Breast epithelium (tissue), 4 donors: ENCODE results near the gene FTO. TPM values are rescaled to one million over a fixed set of nuclear protein-coding genes. Genes with fewer than 3 reads are reported as not detected.

Source experiments
- DNase-seq, 2 donors: peaks; one replicate each; pipeline ENCODE4 v3.0.0-alpha.2; 2019; ENCODE audit warnings: low spot score in 2 of 2
- H3K27ac ChIP-seq, 2 donors: fragments of 200-600 bp; sonication (generic) in 1 of 2; one replicate each; pipeline ENCODE4 v1.5.1; 2016 to 2019; ENCODE audit warnings: mild to moderate bottlenecking in 1 of 2
- H3K27me3 ChIP-seq, 2 donors: fragments of 200-600 bp; sonication (generic) in 1 of 2; one replicate each; pipeline versions ENCODE4 v1.5.1 to v1.6.0; 2017 to 2019; ENCODE audit warnings: control low read depth in 1 of 2, mild to moderate bottlenecking in 1 of 2
- H3K36me3 ChIP-seq: fragments of 200-600 bp; one replicate; pipeline ENCODE4 v1.5.1; 2019
- H3K4me1 ChIP-seq, 2 donors: fragments of 200-600 bp; sonication (generic); one replicate each; pipeline ENCODE4 v1.5.1; 2016 to 2019; ENCODE audit warnings: control low read depth in 1 of 2
- H3K4me3 ChIP-seq, 3 donors: fragments of 200-600 bp; sonication (generic); 1 replicate in 2 of 3; 2 replicates in 1 of 3; pipeline ENCODE4 v1.5.1; 2016 to 2019; ENCODE audit warnings: mild to moderate bottlenecking in 3 of 3, moderate library complexity in 2 of 3
- H3K9me3 ChIP-seq, 2 donors: fragments of 200-600 bp; sonication (generic) in 1 of 2; one replicate each; pipeline ENCODE4 v1.5.1; 2016 to 2019; ENCODE audit warnings: control low read depth in 1 of 2
- POLR2A ChIP-seq: fragments of 450-650 bp; IDR thresholded peaks from one replicate; pipeline ENCODE4 v1.6.1; 2016; ENCODE audit warnings: antibody characterized with exemption, mild to moderate bottlenecking, moderate library complexity
- POLR2AphosphoS5 ChIP-seq, 3 donors: sonication (generic); formaldehyde crosslinking; IDR thresholded peaks; one replicate each; pipeline ENCODE4 v1.6.1; 2017; ENCODE audit warnings: antibody characterized with exemption in 3 of 3
- intact Hi-C: fragments of 100-400 bp; cut with DNase I; formaldehyde crosslinking; loops from one replicate; pipeline ENCODE4 v1.15.1; 2023; ENCODE audit warnings: low total_unique reads
- total RNA-seq, 3 donors: library from RNA; depleted of rRNA; stranded (reverse); fragments of >200 nt; gene quantifications; one replicate each; pipeline ENCODE4 v1.1.0, GENCODE V29; 2016
- TF ChIP-seq, protein P1 (sequence below), 3 donors: fragments of 450-650 bp; IDR thresholded peaks; one replicate each; pipeline ENCODE4 v1.5.1; 2016 to 2017; ENCODE audit warnings: antibody characterized with exemption in 3 of 3, mild to moderate bottlenecking in 3 of 3, moderate library complexity in 3 of 3

FTO gene
- total RNA-seq, 3 donors from 2014 or later: 109 to 193 (median 174) TPM

DNA sequence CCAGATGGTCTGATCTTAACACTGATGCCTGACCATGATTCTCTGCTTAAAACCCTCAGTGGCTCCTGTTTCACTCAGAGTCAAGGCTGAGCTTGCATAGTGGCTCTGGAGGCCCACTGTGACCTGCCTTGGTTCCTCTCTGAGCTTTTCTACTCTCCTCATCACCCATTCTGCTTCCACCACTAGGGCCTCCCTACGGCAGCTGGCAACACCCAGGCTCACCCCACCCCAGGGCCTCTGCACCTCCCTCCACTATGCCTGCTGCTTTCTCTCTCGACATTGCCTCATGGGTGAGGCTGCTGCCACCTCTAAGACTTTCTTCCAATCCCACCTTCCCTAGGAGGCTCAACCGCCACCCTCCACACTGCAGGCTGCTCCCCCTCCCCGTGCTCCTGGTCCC, 455.0 kb downstream of the FTO start:
- no peak overlapping the region for H3K4me3 ChIP-seq
- intact Hi-C loops: no loop called here
- no peak for DNase-seq
- no peaks in the 10 kb centered on the region for H3K36me3 ChIP-seq
- H3K27me3 ChIP-seq: no peaks in the 10 kb centered on the region
- H3K4me1 ChIP-seq: no peaks in the 10 kb centered on the region
- no peak overlapping the region for H3K27ac ChIP-seq
- no peaks in the 10 kb centered on the region for H3K9me3 ChIP-seq
- TF ChIP-seq, protein P1, sequence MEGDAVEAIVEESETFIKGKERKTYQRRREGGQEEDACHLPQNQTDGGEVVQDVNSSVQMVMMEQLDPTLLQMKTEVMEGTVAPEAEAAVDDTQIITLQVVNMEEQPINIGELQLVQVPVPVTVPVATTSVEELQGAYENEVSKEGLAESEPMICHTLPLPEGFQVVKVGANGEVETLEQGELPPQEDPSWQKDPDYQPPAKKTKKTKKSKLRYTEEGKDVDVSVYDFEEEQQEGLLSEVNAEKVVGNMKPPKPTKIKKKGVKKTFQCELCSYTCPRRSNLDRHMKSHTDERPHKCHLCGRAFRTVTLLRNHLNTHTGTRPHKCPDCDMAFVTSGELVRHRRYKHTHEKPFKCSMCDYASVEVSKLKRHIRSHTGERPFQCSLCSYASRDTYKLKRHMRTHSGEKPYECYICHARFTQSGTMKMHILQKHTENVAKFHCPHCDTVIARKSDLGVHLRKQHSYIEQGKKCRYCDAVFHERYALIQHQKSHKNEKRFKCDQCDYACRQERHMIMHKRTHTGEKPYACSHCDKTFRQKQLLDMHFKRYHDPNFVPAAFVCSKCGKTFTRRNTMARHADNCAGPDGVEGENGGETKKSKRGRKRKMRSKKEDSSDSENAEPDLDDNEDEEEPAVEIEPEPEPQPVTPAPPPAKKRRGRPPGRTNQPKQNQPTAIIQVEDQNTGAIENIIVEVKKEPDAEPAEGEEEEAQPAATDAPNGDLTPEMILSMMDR (IDR thresholded peaks at IDR 0.05): no peak
- TF ChIP-seq POLR2AphosphoS5 (IDR thresholded peaks at IDR 0.05) (no peak), POLR2A (no peak)

DNA sequence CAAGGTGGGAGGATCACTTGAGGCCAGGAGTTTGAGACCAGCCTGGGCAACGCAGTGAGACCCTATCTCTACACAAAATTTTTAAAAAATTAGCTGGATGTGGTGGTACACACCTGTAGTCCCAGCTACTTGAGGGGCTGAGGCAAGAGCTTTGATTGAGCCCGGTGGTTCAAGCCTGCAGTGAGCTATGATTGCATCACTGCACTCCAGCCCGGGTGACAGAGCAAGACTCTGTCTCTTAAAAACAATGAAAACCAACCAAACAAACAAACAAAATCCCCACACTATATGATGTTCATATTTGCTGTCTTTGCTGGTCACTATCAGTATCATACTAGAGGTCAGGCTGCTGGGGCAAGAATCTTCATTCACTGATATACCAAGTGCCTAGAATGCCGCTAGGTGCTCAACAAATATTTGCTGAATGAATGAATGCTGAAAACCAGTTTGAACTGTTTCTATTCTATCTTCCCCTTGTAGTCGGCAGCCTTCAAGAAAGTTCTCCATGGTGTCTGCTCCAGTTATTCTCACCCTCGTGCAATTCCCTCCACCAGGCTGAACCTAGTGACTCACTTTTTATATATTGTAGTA, 455.6 kb downstream of the FTO start:
- H3K27ac ChIP-seq: no peak overlapping the region
- no peaks in the 10 kb centered on the region for H3K9me3 ChIP-seq
- DNase-seq: no peak
- H3K27me3 ChIP-seq: no peaks in the 10 kb centered on the region
- TF ChIP-seq POLR2AphosphoS5 (IDR thresholded peaks at IDR 0.05) (no peak), POLR2A (no peak)
- TF ChIP-seq, protein P1 (IDR thresholded peaks at IDR 0.05): no peak
- no peaks in the 10 kb centered on the region for H3K4me1 ChIP-seq
- intact Hi-C loops: no loop called here
- H3K4me3 ChIP-seq: no peak overlapping the region
- H3K36me3 ChIP-seq: no peaks in the 10 kb centered on the region

DNA sequence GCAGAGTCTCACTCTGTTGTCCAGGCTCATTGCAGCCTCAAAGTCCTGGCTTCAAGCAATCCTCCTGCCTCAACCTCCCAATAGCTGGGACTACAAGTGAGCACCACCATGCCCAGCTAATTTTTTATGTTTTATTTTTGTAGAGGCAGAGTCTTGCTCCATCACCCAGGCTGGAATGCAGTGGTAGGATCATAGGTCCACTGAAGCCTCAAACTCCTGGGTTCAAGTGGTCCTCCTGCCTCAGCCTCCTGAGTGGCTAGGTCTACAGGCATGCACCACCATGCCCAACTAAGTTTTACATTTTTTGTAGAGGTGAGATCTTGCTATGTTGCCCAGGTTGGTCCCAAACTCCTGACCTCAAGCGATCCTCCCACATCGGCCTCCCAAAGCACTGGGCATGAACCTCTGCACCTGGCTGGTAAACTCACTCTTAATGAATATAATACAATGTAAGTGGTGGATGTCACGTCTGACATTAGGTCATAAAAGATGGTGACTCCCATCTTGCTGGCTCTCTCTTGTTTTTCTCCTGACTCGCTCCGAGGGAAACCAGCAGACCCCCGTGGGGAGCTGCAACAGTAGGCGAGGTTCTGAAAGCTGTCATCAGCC, 456.4 kb downstream of the FTO start:
- no peak for DNase-seq
- intact Hi-C loops: no loop called here

DNA sequence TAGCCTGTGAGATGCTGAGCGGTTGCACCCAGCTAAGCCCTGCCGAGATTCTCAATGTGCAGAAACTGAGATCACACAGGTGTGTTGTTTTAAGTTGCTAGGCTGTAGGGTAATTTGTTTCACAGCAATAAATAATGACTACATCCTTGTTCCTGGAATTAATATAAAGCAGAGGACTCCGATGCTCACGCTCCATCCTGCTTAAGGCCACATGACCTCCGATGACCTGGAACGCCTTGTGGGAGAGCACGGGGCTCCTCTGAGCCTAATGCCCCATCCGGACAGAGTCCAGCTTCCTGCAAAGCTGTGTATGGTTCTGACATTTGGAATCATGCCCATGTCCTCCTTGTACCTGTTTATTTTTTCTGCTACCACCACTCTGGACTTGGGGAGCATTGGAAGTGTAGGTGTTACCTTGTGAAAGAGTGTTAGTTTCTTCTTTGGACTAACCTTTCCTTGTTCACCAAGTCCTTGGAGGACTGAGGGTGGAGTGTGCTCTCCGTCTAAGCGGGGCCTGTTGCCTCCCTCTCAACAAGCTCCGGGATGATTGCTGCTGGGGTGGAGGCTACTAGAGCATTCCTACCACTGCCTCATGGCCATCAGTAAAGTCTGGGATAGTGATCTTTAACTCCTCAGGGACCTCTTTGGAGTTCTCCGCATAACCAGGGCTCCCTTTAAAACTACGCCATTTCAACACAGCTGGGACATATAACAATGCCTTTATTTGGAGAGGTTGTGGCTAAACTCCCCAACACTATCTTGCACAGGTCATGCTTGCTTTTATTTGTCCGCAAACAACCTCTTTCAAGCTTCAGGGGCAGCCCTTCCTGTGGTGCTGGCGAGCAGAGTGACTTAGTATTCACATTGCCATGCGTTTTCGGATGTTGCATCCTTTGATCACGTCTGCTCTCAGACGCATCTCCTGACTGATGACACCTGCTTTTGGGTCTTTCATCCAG, 457.3 kb downstream of the FTO start:
- intact Hi-C loops: no loop called here
- no peaks in the 10 kb centered on the region for H3K9me3 ChIP-seq
- H3K27me3 ChIP-seq: no peaks in the 10 kb centered on the region
- no peaks in the 10 kb centered on the region for H3K4me1 ChIP-seq
- TF ChIP-seq, protein P1 (IDR thresholded peaks at IDR 0.05): no peak
- TF ChIP-seq POLR2A: no peak
- no peak for TF ChIP-seq POLR2AphosphoS5 (IDR thresholded peaks at IDR 0.05)
- H3K36me3 ChIP-seq: no peaks in the 10 kb centered on the region
- DNase-seq: no peak
- H3K4me3 ChIP-seq: no peak overlapping the region
- no peak overlapping the region for H3K27ac ChIP-seq

More for the DNA sequence above, 456.4 kb downstream of the FTO start:
- no peak overlapping the region for H3K4me3 ChIP-seq
- no peaks in the 10 kb centered on the region for H3K4me1 ChIP-seq
- no peaks in the 10 kb centered on the region for H3K27me3 ChIP-seq
- TF ChIP-seq, protein P1 (IDR thresholded peaks at IDR 0.05): no peak
- no peaks in the 10 kb centered on the region for H3K36me3 ChIP-seq
- H3K9me3 ChIP-seq: no peaks in the 10 kb centered on the region
- H3K27ac ChIP-seq: no peak overlapping the region
